GM19468 (cell line): Measurements from ENCODE around the gene LPIN2.

Experiments
- ATAC-seq: cut with Tn5 transposase; IDR thresholded peaks from one replicate; pipeline ENCODE4 v1.9.1; 2021; ENCODE audit warnings: mild to moderate bottlenecking, moderate library complexity, moderate number of reproducible peaks; ENCODE audit not compliant: unreplicated experiment; ENCODE audit errors: extremely low read depth

The LPIN2 gene

DNA sequence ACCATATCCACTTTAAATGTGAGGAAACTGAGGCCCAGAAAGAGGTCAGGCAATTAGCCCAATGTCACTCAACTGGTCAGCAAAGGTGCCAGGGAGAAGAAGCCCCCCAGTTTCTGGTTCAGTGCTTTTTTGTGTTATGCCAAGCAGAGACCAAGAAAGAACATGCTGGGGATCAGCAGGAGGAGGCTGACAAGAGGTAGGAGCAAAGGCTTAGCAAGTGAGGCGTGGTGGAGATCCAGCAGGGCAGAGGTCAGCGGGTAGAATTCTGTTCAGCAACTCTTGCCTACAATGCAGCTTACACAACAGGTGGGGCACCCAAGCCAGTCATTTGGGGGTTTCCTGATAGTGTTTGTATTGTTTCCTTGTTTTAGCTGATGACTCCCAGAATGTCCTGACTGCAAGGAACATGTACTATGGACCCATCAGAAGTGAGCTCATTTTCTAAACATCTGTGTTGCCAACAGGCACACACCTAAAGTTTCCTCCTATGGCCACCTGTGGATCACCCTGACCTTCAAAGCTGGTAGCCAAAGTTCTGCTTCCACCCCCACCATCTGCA, 28.2 kb downstream of the LPIN2 start:
- ATAC-seq: no peak

DNA sequence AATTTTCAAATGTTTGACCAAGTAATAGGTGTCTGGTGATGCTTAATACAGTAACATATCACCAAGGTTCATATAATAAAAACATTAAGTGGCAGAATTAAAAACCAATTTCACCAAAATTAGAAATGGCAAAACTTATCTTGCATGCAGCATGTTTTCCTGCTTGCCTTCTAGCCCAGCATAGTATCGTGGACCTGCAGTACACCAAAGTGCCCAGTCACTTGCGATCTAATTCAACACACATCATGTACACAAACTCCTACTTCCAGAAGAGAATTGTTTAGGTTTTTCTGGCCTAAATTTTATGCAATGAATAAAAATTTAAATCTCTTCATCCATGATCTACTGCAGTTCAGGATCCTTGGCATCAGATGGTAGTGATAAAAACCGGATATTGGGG, 28.9 kb downstream of the LPIN2 start:
- no peak for ATAC-seq

DNA sequence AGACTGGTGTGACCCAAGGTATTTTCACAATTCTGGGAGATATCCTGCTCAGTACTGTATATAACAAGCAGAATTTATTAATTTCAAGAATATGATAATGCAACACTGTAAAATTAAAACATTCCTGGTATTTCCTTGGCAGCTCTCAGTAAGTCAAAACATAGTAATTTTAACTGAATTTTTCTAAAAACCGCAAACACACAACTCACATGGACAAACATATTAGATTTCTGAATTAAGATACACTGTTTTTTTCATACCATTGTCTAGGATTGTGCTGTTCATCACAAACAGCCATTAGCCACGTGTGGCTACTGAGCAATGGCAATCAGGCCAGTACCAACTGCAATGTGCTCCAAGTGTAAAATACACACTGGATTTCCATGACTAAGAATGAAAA, 29.6 kb downstream of the LPIN2 start:
- ATAC-seq: no peak

DNA sequence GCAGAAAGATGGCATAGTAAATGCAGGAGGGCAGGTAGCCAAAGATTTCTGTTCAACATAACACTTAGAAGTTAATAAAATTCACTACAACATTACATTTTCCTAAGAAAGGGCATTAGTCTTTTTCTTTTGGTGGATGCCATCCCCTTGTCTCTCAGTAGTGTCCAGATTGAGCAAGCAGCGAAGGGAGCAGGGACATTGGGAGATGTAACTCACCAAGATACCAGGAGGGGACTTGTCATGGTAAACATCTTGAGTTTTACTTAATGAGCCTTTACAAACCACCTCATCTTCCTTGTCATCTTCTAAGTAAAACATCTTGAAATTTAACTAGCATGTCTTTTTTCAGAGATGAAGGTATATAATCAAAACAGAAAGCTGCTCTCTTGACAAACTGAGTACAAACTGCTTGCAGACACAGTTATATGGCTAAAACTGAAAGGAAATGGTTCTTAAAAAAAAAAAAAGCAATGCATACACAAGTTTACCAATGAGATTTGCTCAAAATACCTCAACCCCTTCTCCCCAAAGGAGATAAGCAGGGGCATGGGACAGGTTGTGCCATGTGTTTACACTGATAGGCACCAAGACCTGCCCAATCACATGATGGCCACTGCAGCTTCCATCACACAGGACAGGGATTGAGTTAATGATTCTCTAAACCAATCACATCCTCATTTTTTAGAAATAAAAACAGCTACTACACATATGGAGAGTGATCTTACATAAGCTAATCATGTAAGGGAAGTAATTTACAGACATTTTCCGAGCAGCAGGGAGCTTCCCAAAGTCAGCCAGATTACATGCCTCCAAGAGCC, 30.3 kb downstream of the LPIN2 start:
- no peak for ATAC-seq

DNA sequence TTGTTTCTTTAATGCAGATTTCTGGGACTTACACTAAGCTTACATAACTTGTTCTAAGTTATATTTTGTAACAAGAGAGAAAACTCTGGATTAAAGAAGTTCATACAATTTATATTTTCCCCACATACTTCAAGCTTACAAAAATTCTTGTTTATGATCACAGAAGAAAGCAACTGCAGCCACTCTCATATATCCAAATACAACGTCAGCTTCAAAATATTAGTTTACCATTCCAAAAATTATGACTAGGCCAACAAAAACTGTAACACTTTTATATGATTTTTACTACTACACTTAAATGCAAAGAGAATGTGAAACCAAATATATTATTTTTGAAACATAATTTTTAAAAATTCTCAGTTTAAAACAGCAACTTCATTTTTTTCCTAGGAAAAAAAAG, 30.9 kb downstream of the LPIN2 start:
- ATAC-seq: no peak

DNA sequence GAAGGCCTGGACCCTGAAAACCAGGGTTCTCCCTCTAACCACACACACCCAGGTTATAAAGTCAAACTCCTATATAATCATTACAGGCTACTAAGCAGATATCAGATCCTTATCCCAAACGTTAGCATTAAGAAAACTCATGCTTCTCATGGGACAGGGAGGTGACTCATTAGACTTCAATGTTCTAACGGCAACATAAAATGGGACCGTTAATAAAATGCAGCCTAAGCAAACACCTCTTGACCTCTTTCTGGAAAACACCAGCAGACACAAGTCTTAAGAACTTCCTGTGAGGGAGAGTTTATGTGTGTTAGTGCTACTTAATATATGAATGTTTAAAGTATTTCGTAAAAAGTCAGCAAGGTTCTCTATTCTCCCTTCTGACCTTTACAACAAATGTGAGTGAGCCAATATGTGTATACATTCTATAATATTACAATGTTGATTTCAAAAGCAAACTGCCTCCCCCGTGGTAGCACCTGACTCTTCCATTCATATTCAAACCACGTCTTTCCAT, 31.7 kb downstream of the LPIN2 start:
- no peak for ATAC-seq

DNA sequence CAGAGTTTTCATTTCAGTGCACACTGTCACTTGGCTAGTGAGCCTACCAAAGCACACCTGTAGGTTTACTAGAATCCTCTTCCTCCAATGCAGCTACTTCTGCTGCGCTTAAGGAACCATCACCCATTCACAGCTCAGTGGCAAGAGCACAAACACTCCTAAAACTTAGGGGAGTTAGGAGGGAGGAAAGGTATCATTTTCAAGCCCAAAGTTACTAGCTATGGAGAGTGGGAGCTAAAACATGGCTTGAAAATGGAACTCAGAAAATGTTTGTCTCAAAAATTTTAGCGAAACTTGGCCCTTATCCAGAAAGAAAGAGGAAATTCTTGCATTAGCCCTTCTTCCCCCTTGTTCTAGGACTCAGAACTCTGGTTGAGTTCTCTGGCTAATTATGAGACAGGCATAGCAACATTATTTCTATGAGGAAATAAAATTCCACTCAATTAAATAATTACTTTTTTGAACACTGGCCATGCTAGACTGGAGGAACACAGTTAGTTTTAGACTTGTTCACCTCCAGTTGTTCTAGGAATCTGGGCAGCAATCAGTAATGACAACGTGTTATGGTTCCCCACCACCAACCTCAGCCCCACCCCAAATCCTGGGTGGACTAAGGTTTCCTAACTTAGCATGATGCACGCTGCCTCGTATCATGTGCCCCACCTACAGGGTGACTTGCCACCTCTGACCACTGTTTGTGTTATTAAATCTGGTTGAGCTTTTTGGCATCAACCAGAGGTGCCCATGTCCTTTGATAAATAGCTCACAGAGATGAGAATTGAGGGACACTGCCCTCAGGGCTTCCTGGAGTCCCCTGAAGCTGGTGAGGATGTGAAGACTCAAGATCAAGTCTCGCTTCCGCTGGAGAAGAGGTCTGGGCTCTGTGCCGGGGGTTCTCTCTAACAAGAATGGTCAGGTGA, 32.8 kb downstream of the LPIN2 start:
- no peak for ATAC-seq

DNA sequence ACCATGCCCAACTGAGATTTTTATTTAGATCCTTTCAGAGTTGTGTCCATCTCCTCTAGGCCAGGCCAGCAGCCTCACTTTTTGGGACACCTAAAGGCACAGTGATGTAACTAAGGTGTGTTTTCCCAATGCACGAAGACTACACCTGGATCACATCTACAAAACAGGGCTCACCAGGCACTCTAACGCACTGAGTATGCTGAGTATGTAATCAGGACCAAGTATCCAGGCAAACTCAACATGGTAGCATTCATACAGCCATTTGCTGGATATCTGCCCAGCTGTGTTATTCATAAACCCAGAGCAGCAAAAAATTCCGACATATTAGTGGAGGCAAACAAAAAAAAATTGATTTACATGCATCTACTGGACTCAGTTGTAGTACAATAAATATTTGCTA, 33.8 kb downstream of the LPIN2 start:
- ATAC-seq: no peak

DNA sequence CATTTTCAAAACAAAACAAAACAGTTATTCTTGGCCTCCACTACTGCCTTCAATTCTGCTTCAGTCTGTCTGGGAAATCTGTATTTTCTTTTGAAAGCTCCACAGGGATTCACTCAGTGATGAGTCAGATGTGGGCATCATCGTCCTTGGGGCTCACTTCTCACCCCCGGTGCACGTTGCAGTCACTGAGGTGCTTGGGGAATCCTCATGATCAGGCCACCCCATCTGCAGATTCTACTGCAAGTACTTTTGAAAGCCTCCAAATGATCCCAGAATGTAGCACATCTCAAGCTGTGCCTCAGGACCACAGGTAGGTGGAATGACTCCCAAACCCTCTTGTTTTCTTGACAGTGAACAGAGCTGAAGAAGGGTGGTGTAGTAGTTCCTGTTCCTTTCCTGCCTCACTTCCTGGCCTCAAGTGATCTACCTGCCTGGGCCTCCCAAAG, 34.3 kb downstream of the LPIN2 start:
- no peak for ATAC-seq

DNA sequence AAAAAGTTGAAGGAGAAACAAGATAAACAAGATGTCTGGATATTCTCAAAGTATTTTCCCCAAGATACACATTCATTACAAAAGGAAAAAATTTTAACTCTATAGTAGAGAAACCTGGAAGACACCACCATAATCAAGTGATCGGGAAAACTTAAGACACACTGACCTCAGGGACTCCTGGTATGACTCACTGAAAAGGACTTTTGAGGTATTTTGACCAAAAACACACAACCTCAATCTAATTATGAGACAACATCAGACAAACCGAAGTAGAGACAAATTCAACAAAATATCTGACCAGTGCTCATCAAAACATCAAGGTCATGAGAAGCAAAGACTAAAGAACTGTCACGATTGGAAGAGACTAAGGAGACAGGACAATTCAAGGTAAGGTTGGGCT, 34.7 kb downstream of the LPIN2 start:
- peak; percentile 40 for ATAC-seq

DNA sequence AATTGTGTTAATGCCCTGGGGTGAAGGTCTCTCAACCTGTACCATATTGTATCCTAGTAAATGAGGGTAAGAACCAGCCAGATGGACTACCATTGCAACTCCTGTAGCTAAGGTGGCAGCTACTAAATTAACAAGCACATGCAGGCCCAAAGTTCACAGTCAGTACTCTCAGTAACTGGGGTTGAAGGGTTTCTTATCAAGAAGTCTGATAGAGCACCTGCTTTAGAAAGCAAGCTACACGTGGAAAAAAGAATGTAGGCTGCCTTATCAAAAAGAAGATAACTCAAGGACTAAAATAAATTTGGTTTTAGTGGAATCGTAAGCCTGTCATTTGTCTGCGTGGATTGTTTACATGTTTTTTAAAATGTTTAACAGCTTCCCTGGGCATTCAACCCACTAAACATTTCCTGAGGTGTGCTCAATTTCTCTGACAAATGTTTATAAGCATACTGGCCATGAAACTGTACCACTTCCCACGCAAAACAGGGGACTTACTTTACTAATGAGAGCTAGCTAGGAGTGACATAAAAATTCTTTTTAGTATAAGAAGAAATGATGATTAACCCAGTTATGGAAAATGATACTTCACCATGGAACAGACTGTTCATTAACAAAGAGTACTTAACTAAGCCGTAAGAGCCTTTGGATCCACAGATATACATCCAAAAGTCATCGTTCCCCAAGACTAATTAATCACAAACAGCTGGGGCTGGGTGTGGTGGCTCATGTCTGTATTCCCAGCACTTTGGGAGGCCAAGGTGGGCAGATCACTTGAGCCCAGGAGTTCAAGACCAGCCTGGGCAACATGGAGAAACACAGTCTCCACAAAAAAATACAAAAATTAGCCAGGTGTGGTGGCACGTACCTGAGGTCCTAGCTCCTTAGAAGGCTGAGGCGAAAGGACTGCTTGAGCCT, 36.5 kb downstream of the LPIN2 start:
- no peak for ATAC-seq

DNA sequence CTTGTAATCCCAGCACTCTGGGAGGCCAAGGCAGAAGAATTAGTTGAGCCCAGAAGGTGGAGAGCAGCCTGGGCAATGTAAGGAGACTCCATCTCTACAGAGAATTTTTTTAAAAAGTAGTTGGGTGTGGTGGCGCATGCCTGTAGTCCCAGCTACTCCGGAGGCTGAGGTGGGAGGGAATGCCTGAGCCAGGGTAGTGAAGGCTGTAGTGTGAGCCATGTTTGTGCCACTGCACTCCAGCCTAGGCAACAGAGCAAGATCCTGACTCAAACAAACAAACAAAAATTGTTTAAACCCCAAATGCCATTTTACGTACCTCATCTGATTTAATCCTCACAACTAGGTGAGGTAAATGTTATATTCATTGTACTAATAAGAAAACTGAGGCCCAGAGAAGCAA, 38.2 kb downstream of the LPIN2 start:
- no peak for ATAC-seq

DNA sequence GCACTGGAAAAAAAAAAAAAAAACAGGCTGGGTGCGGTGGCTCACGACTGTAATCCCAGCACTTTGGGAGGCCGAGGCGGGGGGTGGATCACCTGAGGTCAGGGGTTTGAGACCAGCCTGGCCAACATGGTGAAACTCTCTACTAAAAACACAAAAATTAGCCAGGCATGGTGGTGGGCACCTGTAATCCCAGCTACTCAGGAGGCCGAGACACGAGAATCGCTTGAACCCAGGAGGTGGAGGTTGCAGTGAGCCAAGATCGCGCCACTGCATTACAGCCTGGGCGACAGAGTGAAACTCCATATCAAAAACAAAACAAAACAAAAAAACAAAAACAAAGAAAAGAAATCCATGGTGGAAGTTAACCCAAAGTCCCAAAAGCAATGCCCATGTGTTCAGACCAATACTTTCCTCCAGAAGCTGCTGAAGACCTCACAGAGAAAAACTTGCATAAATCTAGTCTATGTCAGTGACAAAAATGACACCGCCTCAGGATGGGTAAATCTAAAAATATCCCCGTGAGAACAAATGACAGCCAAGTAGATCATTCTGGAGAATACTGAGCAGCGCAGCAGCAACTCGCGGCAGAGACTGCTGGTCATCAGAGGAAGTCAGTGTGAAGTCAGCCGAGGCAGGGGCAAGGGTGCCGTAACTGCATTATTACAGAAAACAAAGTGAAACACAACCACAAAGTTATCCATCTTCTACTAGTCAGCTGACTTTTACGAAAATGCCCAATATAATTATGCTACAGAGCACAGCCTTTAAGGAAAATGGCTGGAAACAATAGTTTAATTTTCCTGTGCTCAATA, 41.0 kb downstream of the LPIN2 start:
- peak; percentile 93 for ATAC-seq

DNA sequence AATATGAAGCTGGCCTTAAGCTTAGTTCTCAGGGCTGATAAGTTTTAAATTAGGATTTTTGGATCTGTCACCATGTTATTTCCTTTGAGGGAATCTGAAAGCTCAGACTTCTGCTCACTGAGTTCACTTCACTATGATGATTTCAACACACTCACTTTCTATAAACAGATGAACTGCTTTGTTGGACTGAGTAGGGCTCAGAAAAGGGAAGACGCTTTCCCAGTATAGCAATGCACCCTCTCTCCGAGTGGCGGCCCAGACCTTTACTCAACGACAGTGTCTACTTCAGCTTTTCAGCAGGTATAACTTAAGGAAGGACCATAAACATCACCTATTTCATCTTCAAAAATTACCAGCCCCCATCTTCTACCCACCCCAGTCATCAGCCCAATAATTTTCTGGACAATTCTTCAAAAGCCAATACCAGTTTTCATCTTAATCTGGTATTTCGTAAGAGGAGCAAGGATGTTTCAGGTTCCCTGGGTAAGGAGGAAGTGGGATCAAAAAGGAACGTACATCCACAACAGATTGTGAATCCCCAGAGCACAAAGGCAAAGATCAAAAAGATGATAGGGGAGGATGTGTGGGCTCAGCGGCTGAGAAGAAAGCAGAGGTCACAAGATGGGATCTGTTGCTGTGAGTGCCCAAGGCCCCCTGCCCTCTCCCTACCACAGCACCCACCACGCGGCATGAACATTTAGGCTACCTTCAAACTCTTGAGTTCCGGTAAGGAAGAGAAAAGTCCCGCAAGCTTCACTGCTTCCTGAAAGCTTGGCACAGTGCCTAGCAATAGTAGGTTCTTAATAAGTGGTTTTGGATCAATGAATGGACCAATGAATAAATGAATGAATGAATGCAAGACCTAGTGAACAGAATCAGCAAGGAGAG, 41.9 kb downstream of the LPIN2 start:
- ATAC-seq: no peak

DNA sequence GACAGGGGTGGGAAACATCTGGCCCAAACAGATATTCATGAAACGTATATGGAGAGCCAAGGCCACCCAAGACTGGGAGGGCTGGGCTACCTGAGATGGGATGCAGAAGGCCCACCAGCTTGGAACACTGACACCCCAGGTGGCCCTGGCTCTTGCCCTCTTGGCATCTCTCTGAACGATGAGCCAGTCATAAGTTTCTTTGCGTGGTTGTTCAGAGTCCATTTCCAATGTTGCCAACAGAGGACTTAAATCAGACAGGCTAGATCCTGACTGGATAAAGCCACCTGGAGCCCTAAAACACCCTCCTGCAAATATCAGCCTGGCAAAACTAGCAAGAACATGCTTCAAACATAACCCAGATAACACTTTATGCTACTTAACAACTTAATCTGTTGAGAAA, 42.6 kb downstream of the LPIN2 start:
- no peak for ATAC-seq

DNA sequence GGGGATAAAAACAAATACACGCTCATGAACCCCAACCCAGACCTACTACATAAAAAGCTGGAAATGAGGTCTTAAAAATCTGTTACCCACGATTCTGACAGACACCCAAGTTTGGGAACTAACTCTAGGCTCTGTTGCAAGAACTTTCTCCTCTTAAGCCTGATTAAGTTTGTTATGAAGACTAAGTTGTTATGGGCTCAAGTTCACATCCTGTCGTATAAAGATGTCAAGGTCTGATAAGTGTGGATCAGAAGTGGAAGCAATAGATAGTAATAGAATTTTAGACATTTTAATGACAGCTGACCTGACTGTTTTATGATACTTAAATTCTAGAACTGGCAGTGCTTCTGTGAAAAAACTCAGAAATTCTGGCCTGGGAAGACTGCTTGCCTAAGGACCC, 43.2 kb downstream of the LPIN2 start:
- ATAC-seq: no peak

DNA sequence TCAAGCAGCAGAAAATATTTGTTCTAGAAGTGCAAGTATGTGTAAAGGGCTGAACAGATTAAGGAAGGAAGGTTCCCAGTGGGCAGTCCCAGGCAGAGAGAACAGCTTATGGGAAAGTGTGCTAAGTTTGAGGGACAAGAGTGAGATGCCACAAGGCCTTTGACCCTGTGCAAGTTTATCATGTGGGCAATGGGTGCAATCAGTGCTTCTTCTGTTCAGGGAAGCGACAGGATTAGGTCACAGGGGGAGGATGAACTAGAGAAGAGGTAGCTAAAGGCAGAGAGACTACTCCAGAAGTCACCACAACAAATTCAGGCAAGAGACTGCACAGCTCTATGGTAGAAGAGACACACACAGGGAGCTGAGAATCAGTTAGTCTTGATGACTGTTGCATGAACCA, 44.3 kb downstream of the LPIN2 start:
- ATAC-seq: no peak

DNA sequence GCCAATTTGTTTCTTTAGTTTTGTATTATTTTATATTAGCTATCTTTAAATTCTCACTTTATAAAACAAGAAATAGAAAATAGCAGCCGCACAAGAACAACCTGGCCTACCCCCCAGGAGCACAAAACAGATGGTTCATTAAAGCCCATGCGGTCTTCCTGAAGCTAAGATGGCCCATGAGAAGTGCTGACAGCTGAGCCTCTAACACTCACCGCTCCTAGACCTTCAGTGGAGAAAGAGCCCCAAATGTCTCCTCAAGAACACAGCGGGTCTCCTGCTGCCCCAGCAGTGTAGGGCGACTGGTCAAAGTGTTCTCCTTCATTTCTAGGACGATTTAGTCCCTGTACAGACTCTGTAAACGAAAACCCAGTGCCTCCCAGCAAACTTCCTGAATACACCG, 45.1 kb downstream of the LPIN2 start:
- ATAC-seq: no peak
